Tibial artery (tissue), 4 donors: Measurements from ENCODE around the gene TAX1BP3.
A peak's percentile ranks its signal among the peaks of the same experiment; 100 is the strongest.

Source experiments
- DNase-seq, 2 donors: peaks; one replicate each; pipeline ENCODE4 v3.0.0-alpha.2; 2019
- H3K27ac ChIP-seq, 2 donors: fragments of 200-600 bp; sonication (generic) in 1 of 2; 1 replicate in 1 of 2; 2 replicates in 1 of 2; pipeline ENCODE4 v1.5.1; 2018 to 2019; ENCODE audit warnings: mild to moderate bottlenecking in 1 of 2
- H3K27me3 ChIP-seq, 2 donors: fragments of 200-600 bp; sonication (generic) in 1 of 2; one replicate each; pipeline versions ENCODE4 v1.5.1 to v1.6.0; 2016 to 2019
- H3K36me3 ChIP-seq, 3 donors: fragments of 200-600 bp; sonication (generic) in 2 of 3; one replicate each; pipeline ENCODE4 v1.5.1; 2016 to 2019; ENCODE audit warnings: mild to moderate bottlenecking in 2 of 3
- H3K4me1 ChIP-seq, 4 donors: fragments of 200-600 bp; sonication (generic) in 2 of 4; 1 replicate in 3 of 4; 2 replicates in 1 of 4; pipeline ENCODE4 v1.5.1; 2016 to 2019
- H3K4me3 ChIP-seq, 2 donors: fragments of 200-600 bp; sonication (generic) in 1 of 2; 1 replicate in 1 of 2; 2 replicates in 1 of 2; pipeline ENCODE4 v1.5.1; 2018 to 2019; ENCODE audit warnings: mild to moderate bottlenecking in 2 of 2
- H3K9me3 ChIP-seq, 3 donors: fragments of 200-600 bp; sonication (generic) in 1 of 3; one replicate each; pipeline ENCODE4 v1.5.1; 2016 to 2019
- intact Hi-C: fragments of 100-400 bp; cut with DNase I; formaldehyde crosslinking; loops from one replicate; pipeline ENCODE4 v1.15.0; 2023; ENCODE audit warnings: low total_unique reads
- TF ChIP-seq, protein P1 (sequence below), 2 experiments: fragments of 200-600 bp in 1 of 2; fragments of 450-650 bp in 1 of 2; IDR thresholded peaks; one replicate each; pipeline ENCODE4 v1.5.1; 2017 to 2019; ENCODE audit warnings: antibody characterized with exemption in 2 of 2, mild to moderate bottlenecking in 1 of 2, moderate library complexity in 1 of 2

The TAX1BP3 gene

DNA sequence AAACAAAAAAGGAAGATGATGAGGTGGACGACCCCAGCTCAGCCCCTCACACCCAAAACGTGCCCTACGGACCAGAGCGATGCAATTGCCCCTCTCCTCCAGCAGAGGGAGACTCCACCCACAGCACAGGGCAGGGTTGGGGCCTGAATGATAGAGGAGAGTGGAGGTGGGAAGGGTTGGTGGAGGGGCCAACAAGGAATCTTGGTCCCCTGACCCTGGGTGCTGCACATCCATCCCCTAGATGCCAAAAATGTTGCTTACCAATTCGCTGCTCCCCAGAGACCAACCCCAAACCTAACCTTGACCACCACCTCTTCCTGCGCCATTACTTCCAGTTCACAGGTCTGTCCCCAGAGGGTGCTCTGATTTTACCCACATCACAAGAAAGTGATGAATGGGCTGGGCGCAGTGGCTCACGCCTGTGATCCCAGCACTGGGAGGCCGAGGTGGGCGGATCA, 14.7 kb upstream of the TAX1BP3 start:
- Histone ChIP-seq H3K4me1 (no peaks in the 10 kb centered on the region), H3K27ac (no peak overlapping the region), H3K4me3 (no peak overlapping the region), H3K27me3 (peaks cover 0 to 55% of the 10 kb centered on the region in 2 donors), H3K9me3 (no peaks in the 10 kb centered on the region), H3K36me3 (no peaks in the 10 kb centered on the region)
- intact Hi-C loops, result no loop called here
- DNase-seq, result no peak
- TF ChIP-seq, protein P1, sequence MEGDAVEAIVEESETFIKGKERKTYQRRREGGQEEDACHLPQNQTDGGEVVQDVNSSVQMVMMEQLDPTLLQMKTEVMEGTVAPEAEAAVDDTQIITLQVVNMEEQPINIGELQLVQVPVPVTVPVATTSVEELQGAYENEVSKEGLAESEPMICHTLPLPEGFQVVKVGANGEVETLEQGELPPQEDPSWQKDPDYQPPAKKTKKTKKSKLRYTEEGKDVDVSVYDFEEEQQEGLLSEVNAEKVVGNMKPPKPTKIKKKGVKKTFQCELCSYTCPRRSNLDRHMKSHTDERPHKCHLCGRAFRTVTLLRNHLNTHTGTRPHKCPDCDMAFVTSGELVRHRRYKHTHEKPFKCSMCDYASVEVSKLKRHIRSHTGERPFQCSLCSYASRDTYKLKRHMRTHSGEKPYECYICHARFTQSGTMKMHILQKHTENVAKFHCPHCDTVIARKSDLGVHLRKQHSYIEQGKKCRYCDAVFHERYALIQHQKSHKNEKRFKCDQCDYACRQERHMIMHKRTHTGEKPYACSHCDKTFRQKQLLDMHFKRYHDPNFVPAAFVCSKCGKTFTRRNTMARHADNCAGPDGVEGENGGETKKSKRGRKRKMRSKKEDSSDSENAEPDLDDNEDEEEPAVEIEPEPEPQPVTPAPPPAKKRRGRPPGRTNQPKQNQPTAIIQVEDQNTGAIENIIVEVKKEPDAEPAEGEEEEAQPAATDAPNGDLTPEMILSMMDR (IDR thresholded peaks at IDR 0.05), result peak; percentile 65 to 79

DNA sequence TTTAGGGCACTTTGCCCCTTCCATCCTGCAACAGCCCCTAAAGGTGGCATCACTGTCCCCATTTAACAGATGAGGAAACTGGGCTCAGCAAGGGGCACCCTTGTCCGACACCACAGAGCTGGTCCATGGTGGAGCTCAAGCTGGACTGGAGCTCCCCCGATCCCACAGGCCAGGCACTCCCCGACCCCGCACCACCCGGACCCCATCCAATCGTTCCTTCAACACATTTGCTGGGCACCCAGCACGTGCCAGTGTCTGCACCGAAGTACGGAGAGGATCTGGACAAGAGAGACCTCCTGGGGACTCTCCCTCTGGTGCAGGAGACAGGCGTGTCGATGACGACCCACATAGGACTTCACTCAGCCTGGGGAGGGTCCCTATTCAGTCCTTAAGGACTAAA, 13.7 kb upstream of the TAX1BP3 start:
- DNase-seq, result no peak
- Histone ChIP-seq H3K4me1 (no peaks in the 10 kb centered on the region), H3K36me3 (no peaks in the 10 kb centered on the region), H3K9me3 (no peaks in the 10 kb centered on the region), H3K27ac (no peak overlapping the region), H3K27me3 (peaks cover 0 to 55% of the 10 kb centered on the region in 2 donors), H3K4me3 (no peak overlapping the region)
- TF ChIP-seq, protein P1 (IDR thresholded peaks at IDR 0.05), result no peak
- intact Hi-C loops, result no loop called here

DNA sequence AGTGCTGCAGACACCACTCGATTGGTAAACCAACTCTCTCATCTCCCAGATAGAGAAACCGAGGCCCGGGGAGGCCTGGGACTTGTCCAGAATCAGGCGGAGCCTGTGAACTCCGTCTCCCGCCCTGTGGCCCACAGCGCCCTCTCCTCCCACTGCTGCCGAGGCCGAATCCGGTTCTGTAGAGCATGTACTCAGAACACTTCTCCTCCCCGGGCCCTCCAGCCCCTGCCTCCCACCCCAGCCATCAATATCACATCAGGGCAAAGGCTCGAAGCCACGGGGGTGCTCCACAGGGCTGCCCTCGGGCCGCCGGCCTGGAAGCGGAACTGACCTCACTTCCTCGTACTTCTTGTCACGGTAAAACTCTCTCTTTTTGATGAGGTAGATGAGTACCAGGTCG, 13.2 kb upstream of the TAX1BP3 start:
- no peaks in the 10 kb centered on the region for H3K9me3 ChIP-seq
- H3K36me3 ChIP-seq, result no peaks in the 10 kb centered on the region
- TF ChIP-seq, protein P1 (IDR thresholded peaks at IDR 0.05), result no peak
- no peak for DNase-seq
- no peaks in the 10 kb centered on the region for H3K4me1 ChIP-seq
- no peak overlapping the region for H3K4me3 ChIP-seq
- intact Hi-C loops, result no loop called here
- H3K27ac ChIP-seq, result no peak overlapping the region
- H3K27me3 ChIP-seq, result peaks cover 0 to 55% of the 10 kb centered on the region in 2 donors

DNA sequence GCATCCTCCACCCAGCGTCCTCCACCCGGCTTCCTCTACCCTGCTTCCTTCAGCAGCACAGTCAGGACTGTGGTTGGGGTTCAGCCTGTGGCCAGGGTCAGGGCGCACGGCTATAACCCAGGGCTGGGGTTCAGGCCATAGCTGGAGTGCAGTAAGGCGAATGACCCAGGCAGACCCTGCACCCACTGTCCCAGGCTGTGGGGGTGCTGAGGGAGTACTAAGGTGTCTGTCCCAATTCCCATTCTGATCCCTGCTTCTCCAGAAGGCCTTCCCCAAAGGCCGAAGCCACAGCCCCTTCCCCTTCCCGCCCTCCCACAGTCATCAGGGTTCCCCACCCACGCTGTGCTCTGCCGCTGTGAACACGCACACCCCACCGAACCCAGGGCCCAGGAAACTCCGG, 12.7 kb upstream of the TAX1BP3 start:
- Histone ChIP-seq H3K9me3 (no peaks in the 10 kb centered on the region), H3K4me3 (no peak overlapping the region), H3K27ac (no peak overlapping the region), H3K4me1 (no peaks in the 10 kb centered on the region), H3K27me3 (peaks cover 0 to 55% of the 10 kb centered on the region in 2 donors), H3K36me3 (no peaks in the 10 kb centered on the region)
- TF ChIP-seq, protein P1 (IDR thresholded peaks at IDR 0.05), result no peak
- no peak for DNase-seq
- intact Hi-C loops, result no loop called here

DNA sequence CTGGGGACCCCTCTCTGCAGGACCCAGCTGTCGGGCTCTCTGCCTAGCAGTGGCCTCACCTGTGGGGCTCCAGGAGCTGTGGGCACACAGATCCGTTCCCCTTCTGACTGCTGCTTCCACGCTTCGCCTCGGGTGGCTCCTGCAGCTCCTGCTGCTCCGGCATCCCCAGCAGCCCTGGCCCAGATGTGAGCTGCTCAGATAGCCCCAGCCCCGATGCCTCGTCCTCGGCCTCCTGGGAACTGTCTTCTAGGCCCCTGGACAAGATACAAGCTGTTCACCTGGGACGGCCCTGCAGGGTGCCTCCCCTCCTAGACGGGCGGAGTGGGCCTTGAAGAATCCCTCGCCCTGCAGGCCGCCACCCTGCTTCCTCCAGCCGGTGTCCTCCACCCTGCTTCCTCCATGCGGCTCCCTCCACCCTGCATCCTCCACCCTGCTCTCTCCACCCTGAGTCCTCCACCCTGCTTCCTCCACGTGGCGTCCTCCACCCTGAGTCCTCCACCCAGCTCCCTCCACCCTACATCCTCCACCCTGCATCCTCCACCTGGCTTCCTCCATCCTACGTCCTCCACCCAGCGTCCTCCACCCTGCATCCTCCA, 11.3 kb upstream of the TAX1BP3 start:
- DNase-seq, result no peak
- Histone ChIP-seq H3K27me3 (peaks cover 0 to 48% of the 10 kb centered on the region in 2 donors), H3K36me3 (no peaks in the 10 kb centered on the region), H3K9me3 (no peaks in the 10 kb centered on the region), H3K4me1 (no peaks in the 10 kb centered on the region), H3K4me3 (no peak overlapping the region), H3K27ac (no peak overlapping the region)
- TF ChIP-seq, protein P1 (IDR thresholded peaks at IDR 0.05), result no peak
- intact Hi-C loops, result no loop called here
